C4-2B (cell line): ENCODE results near the gene KITLG.

Source experiments
- H3K27ac ChIP-seq: fragments of 450-650 bp; 2 replicates; pipeline ENCODE4 v1.5.1; 2017
- ZFX ChIP-seq: fragments of 450-650 bp; IDR thresholded peaks from 2 replicates; pipeline ENCODE4 v1.6.1; 2017
- TF ChIP-seq, protein P1 (sequence below): fragments of 450-650 bp; conservative IDR thresholded peaks from 2 replicates; pipeline ENCODE4 v1.5.1; 2017; ENCODE audit warnings: mild to moderate bottlenecking

KITLG gene

DNA sequence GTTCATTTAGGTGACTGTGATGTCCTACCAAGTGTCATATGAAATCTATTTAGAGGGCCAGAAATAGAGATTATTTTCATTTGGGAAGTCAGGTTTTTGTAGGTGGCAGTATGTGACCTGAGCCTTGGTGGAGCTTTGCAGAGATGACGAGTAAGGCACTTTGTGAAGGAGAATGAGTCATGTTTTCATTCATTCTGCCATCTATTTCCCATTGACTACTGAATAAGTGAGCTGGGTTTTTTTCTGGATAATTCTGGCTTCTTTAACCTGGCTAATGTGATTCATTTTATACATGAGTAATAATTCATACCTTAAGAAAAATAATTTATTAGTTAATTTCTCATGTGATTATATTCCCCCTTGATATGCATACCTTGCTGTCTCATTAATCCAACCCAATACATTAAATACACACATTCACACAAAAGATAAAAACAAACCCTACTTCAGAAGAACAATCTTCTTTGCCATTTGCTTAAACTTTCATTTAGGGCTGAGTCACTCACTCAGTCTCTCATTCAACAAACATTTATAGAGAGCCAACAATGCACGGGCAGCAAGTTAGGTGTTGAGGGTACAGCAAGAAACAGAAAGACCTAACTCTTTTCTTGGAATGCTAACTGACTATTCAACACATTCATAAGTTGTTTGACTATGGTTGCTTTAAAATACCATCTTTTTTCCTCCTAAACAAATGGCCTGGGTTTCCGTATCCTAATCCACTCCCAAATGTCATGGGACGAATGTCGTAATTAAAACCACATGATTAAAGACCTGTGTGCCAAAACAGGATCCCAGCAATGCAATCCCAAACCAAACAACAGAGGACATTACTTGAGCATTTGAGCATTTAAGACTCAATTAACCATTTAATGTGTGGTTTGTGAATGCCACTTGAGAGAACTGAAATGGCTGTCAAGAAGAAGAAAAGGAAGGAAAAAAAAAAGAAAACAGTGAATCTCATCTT is 78.0 kb downstream of the KITLG start:
- H3K27ac ChIP-seq: no peak overlapping the region
- no peak for TF ChIP-seq ZFX
- TF ChIP-seq, protein P1, sequence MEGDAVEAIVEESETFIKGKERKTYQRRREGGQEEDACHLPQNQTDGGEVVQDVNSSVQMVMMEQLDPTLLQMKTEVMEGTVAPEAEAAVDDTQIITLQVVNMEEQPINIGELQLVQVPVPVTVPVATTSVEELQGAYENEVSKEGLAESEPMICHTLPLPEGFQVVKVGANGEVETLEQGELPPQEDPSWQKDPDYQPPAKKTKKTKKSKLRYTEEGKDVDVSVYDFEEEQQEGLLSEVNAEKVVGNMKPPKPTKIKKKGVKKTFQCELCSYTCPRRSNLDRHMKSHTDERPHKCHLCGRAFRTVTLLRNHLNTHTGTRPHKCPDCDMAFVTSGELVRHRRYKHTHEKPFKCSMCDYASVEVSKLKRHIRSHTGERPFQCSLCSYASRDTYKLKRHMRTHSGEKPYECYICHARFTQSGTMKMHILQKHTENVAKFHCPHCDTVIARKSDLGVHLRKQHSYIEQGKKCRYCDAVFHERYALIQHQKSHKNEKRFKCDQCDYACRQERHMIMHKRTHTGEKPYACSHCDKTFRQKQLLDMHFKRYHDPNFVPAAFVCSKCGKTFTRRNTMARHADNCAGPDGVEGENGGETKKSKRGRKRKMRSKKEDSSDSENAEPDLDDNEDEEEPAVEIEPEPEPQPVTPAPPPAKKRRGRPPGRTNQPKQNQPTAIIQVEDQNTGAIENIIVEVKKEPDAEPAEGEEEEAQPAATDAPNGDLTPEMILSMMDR: no peak

- no peak overlapping the region for H3K27ac ChIP-seq
Measured at GRCh38 chr12:88496891-88497371, 83.3 kb downstream of the KITLG start.

DNA sequence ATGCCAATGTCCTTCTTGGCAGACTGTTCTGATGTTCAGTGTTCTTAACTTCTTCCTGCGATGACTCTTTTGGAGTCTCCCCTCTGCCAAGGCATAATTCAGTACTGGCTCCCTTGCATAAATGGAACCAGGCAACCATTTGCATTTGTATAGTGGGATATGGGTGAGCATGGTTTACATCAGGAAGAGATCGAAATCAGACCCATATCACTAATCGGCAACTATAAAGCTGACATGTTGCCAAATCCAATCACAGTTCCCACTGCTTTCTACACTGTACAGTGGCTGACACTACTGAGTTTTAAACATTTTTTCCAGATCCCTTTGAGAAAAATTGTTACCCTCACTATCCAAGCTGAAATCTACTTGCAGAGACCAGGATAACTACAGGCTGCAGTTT is 83.8 kb downstream of the KITLG start:
- H3K27ac ChIP-seq: no peak overlapping the region
- no peak for TF ChIP-seq ZFX
- TF ChIP-seq, protein P1: no peak

More at GRCh38 chr12:88496891-88497371, 83.3 kb downstream of the KITLG start:
- no peak for TF ChIP-seq ZFX

DNA sequence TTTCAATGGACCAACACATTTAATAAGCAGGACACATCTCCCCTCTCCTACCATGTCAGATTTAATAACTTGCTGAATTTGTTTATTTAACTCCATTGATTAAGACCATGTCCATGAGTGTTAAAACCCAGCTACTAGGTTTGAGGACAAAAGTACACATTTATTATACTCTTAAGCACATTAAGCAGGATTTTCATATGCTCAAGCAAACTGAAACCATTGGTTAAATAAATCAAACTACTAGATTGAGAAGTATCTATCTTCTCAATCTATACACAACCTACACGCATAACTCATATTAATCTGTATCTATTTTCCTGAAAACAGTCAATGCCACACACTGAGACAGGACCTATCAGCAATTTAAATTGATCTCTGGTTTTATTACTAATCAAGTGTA is 85.2 kb downstream of the KITLG start:
- TF ChIP-seq, protein P1: no peak
- no peak for TF ChIP-seq ZFX
- H3K27ac ChIP-seq: no peak overlapping the region

DNA sequence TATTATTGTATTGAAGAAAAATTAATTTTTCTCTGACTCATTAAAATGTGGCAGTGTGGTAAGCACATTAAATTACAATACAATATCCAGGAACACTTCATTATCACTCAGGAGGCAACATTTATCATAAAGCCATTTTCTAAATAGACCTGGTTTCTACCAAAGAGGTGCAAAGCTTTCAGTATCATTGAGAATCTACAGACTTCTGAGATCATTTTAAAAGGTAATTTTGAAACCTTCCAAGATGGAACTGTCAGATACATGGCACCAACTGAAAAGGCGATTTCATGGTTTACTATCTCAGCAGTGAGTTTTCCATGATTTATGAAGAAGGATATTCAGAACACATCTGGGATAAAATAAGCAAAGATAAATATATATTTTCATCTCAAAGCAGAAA is 85.8 kb downstream of the KITLG start:
- no peak overlapping the region for H3K27ac ChIP-seq
- TF ChIP-seq, protein P1: no peak
- TF ChIP-seq ZFX: no peak

- no peak for TF ChIP-seq ZFX
- TF ChIP-seq, protein P1: no peak
- H3K27ac ChIP-seq: no peak overlapping the region
Measured at GRCh38 chr12:88493636-88494035, 86.6 kb downstream of the KITLG start.

DNA sequence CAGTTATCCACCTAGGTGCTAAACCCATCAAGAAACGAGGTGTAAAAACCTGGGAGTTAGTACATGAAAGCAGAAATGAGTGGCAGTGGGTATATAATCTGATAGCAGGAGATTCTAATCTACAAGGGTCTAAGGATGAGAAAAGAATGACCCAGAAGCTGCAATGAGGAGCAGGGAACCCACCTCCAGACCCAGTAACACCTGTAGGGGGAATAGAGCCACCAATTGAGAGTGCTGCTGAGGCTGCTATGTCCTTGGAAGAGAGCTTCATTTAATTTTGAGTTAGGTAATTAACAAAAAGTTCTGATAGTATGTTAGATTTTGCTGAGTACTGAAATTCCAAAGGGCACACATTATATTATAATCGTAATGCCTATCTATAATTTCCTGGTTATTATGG is 89.8 kb downstream of the KITLG start:
- TF ChIP-seq, protein P1: no peak
- no peak overlapping the region for H3K27ac ChIP-seq

DNA sequence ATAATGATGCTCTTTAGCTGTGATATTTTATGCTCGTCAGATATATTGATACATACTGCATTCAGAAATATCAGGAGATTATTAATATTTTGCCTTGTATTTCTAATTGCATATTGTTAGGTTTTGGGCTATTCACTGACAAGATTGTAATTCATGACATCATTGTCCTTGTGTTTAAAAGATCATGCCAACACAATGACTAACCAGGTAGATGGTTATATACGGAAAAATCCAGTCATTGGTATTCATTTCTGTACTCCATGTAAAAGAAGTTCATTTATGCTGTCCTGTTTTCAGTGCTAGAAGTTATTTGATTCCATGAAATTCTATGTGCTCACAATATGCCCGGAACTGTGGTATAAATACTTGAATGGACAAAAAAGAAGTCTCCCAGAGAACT is 107.5 kb downstream of the KITLG start:
- no peak for TF ChIP-seq ZFX
- no peak overlapping the region for H3K27ac ChIP-seq
